Tibial nerve (tissue), 3 donors: Measurements from ENCODE around the gene ARMH3.

Source experiments
- POLR2A ChIP-seq, 2 donors: fragments of 450-650 bp; IDR thresholded peaks; one replicate each; pipeline ENCODE4 v1.6.1; 2017; ENCODE audit warnings: antibody characterized with exemption in 2 of 2, mild to moderate bottlenecking in 2 of 2, moderate library complexity in 2 of 2
- TF ChIP-seq, protein P1 (sequence below), 5 experiments: fragments of 200-600 bp in 3 of 5; fragments of 450-650 bp in 2 of 5; sonication (generic) in 3 of 5; IDR thresholded peaks; one replicate each; pipeline ENCODE4 v1.5.1; 2016 to 2019; ENCODE audit warnings: antibody characterized with exemption in 5 of 5, mild to moderate bottlenecking in 3 of 5, moderate library complexity in 2 of 5

DNA sequence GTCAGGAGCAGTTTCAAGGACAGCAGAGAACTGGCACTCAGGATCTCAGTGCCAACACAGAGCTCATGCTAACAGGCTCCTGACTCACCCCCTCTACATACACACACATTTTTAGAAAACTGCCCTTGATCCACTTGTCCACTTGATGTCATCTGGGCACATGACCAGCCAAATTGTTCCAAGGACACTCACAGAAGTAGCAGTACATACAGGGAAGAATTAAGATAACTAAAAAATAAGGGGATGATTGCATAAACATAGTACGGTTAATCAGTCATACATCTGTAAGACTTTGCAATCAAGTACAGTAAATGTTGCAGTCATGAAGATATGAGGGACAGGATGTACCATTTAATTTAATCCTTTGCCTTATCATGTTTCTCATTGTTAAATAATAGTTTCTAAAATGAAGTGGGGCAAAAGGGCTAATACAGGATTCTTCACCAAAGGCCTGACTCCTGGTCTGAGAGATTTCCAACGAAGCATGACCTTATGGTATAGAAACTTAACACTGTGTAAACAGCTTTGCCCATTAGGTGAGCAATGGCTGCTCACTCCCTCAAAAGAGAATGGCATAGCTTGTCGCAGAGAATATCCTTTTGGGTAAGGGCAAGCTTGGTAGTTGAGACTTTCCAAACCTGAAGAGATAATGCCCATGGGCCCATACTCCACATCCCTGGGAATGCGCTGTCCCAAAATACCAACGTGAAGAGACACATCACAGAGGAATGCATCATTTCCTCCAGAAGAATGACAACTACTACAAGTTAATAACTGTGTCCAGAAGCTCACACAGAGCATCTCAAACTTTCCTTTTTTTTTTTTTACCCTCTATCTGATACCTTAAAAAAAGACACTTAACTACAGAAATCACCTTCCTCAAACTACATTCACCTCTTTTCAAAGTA lies 94.1 kb downstream of the ARMH3 start:
- TF ChIP-seq POLR2A (IDR thresholded peaks at IDR 0.05): no peak
- TF ChIP-seq, protein P1, sequence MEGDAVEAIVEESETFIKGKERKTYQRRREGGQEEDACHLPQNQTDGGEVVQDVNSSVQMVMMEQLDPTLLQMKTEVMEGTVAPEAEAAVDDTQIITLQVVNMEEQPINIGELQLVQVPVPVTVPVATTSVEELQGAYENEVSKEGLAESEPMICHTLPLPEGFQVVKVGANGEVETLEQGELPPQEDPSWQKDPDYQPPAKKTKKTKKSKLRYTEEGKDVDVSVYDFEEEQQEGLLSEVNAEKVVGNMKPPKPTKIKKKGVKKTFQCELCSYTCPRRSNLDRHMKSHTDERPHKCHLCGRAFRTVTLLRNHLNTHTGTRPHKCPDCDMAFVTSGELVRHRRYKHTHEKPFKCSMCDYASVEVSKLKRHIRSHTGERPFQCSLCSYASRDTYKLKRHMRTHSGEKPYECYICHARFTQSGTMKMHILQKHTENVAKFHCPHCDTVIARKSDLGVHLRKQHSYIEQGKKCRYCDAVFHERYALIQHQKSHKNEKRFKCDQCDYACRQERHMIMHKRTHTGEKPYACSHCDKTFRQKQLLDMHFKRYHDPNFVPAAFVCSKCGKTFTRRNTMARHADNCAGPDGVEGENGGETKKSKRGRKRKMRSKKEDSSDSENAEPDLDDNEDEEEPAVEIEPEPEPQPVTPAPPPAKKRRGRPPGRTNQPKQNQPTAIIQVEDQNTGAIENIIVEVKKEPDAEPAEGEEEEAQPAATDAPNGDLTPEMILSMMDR (IDR thresholded peaks at IDR 0.05): no peak
